Stimulated activated CD4-positive, alpha-beta T cell treated with anti-CD3 and anti-CD28 coated beads, Interleukin-4, amount 100 ng/mL, for 24 hours (primary cell): ENCODE measurements around the gene HFM1.
"Not testable (repeated sequence)": the region's sequence is repeated elsewhere in the genome, so short reads cannot be mapped to it uniquely, and the experiment has no call there.

Experiments used
- DNase-seq: peaks from one replicate; pipeline ENCODE4 v3.0.0-alpha.2; 2020

HFM1 gene

DNA sequence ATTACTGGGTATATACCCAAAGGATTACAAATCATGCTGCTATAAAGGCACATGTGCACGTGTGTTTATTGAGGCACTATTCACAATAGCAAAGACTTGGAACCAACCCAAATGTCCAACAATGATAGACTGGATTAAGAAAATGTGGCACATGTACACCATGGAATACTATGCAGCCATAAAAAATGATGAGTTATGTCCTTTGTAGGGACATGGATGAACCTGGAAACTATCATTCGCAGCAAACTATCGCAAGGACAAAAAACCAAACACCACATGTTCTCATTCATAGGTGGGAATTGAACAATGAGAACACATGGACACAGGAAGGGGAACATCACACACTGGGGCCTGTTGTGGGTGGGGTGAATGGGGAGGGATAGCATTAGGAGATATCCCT, 32.4 kb downstream of the HFM1 start:
- not testable (repeated sequence) for DNase-seq

DNA sequence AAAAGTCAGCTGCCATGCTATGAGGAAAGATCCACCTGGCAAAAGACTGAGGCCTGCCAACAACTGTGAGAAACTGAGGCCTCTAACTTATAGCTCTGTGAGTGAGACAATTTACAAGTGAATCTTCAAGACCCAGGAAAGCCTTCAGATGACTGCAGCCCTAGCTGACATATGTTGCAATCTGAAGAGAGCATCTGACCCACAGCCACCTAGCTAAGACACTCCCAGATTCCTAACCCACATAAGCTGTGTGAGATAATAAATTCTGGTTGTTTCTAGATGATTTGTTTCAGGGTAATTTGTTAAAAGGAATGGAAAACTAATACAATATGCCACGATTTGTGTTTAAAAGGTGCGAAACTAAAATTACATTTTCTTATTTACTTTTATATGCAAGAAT, 55.1 kb downstream of the HFM1 start:
- DNase-seq: no peak

DNA sequence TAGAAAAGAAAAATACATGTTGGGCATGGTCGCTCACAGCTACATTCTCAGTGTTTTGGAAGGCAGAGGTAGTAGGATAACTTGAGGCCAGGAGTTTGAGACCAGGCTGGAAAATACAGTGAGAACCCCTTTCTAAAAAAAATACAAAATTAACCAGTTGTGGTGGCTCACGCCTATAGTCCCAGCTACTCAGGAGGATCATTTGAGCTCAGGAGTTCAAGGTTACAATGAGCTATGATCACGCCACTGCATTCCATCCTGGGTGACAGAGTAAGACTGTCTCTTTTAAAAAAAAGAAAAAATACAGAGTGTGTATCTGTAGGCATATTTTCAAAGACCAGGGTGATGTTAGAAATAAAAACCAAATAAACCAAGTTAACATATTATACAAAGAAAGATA, 57.8 kb downstream of the HFM1 start:
- DNase-seq: no peak

DNA sequence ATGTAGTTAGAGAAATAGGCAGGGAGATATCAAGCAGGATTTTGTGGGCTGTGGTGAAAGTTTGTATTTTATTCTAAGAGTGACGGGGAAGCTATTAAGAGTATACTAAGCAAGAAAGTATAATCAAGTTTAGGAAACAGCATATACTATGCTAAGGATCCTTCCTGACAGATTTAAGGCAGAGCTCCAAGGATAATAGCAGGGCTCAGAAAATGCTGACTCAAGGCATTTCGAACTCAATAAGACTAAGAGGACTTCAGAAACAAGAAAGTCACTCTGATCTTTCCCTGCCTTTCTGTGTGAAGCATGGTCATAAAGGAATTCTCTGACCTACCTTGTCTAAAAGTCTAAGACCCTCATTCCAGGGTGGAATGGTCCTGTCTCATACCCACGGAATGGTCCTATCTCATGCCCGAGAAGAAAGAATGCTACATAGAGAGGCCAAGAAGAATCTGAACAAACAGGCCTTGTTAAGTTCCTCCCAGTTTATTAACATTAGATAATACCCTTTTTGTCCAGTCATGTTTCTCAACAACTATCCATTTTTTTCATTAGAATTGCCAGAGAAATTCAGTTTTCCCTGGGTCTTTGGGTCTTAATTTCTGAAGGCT, 59.1 kb downstream of the HFM1 start:
- DNase-seq: no peak

- no peak for DNase-seq
Measured at GRCh38 chr1:91338501-91338900, 66.1 kb downstream of the HFM1 start.

- no peak for DNase-seq
Measured at GRCh38 chr1:91335603-91336002, 69.0 kb downstream of the HFM1 start.

GRCh38 chr1:91334856-91335255, 69.8 kb downstream of the HFM1 start:
- no peak for DNase-seq

- no peak for DNase-seq
Measured at GRCh38 chr1:91325456-91325855, 79.2 kb downstream of the HFM1 start.

DNA sequence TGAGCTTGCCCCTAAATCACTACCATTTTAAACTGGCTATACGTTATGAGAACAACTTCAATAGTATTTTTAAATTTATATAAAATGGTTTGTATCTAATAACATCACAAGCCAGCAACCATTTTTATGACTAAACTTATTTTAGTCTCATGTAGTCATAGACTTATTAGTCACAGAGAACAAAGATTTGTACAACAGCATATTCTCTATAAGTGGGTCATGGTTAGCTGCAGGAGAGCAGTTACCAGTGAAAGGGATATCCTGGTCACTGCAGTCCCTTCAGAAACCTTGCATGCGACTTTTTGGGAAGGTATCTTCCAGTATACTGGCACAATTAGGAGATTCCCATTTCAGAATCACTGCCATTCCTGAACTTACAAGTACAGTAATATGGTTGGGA, 90.0 kb downstream of the HFM1 start:
- no peak for DNase-seq

GRCh38 chr1:91311672-91312071, 93.0 kb downstream of the HFM1 start:
- no peak for DNase-seq

DNA sequence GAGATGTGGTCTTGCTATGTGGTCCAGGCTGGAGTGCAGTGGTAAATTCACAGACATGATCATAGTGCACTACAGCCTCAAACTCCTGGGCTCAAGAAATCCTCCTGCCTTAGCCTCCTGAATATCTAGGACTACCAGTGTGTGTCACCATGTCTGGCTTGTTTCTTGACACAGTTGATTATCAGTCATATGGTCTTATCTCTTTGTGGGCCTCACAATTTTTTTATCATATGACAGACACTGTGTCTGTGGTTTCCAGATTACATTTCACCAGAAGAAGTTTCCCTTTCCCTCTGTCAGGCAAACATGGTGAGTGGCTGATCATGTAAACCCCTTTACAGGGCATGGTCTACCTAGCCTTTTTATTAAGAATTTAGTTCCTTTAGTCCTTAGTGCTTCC, 96.1 kb downstream of the HFM1 start:
- no peak for DNase-seq

GRCh38 chr1:91307784-91308409, 96.7 kb downstream of the HFM1 start:
- DNase-seq: no peak

GRCh38 chr1:91303165-91303564, 101.5 kb downstream of the HFM1 start:
- no peak for DNase-seq

DNA sequence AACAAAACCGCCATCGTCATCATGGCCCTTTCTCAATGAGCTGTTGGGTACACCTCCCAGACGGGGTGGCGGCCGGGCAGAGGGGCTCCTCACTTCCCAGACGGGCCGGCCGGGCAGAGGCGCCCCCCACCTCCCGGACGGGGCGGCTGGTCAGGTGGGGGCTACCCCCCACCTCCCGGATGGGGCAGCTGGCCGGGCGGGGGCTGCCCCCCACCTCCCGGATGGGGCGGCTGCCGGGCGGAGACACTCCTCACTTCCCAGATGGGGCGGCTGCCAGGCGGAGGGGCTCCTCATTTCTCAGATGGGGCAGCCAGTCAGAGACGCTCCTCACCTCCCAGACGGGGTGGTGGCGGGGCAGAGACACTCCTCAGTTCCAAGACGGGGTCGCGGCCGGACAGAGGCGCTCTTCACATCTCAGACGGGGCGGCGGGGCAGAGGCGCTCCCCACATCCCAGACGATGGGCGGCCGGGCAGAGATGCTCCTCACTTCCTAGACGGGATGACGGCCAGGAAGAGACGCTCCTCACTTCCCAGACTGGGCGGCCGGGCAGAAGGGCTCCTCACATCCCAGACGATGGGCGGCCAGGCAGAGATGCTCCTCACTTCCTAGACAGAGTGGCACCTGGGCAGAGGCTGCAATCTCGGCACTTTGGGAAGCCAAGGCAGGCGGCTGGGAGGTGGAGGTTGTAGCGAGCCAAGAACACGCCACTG, 115.6 kb downstream of the HFM1 start:
- DNase-seq: not testable (repeated sequence)

GRCh38 chr1:91286962-91287317, 117.7 kb downstream of the HFM1 start:
- DNase-seq: not testable (repeated sequence)

DNA sequence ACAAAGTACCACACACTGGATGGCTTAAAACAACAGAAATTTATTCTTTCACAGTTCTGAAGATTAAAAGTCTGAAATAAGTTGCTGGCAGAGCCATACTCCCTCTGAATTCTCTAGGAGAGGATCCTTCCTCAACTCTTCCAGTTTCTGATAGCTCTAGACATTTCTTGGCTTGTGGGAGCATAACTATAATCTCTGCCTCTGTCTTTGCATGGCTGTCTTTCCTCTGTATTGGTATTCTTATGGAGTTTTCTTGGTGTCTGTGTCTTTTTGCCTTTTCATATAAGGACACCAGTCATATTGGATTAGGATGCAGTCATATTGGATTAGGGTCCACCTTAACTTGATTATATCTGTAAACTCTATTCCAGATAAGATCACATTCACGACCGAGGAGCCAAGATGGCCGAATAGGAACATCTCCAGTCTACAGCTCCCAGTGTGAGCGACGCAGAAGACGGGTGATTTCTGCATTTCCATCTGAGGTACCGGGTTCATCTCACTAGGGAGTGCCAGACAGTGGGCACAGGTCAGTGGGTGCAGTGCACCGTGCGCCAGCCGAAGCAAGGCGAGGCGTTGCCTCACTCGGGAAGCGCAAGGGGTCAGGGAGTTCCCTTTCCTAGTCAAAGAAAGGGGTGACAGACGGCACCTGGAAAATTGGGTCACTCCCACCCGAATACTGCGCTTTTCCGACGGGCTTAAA, 118.2 kb downstream of the HFM1 start:
- not testable (repeated sequence) for DNase-seq

- no peak for DNase-seq
Measured at GRCh38 chr1:91283421-91283726, 121.3 kb downstream of the HFM1 start.

DNA sequence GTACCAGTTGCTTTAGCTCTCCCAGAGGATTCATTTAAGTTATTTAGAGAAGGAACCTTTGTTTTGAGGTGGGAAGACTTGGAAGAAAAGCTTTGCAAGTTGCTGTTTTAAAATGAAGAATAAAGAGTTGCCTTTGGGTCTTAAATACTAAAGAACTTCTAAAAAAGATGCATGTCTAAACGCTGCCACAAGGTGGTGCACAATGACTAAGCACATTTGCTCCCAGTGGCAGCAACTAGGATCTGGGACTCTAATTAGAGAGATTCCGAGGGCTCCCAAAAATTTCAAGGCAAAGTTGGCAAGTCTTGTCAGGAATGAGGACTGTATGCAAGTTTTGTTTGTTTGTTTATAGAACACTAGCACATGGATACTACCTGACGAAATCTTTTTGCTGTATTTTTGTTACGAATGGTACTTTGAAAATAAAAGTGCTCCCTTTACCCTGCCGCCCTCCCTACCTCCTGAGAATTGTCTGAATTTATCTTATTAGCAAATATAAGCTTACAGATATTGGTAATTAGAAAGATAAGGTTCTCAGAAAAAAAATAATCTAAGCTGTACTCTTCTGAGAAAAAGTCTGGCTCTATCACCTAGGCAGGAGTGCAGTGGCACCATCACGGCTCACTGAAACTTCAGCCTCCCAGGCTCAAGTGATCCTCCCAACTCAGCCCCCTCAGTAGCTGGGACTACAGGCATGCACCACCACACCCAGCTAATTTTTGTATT, 121.8 kb downstream of the HFM1 start:
- peak; percentile 55 for DNase-seq

- DNase-seq: no peak
Measured at GRCh38 chr1:91281782-91282181, 122.9 kb downstream of the HFM1 start.

- no peak for DNase-seq
Measured at GRCh38 chr1:91278754-91279153, 125.9 kb downstream of the HFM1 start.

- no peak for DNase-seq
Measured at GRCh38 chr1:91273875-91274274, 130.8 kb downstream of the HFM1 start.

DNA sequence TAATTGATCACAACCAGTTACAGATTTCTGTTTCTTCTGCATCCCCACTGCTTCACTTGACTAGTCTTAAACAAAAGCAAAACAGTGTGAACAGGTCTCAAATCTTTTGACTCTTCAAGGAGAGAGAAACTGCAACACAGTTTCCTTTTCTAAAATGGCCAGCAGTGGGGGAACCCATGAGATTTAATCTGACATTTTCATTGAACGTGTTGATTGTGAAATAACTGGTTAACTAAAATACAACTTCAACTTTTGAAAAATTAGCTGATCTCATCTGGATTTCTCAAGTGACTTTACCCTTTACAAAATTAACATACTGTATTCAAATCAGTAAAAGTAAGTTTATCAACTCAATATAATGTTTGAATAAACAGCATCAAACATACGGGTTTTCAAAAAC, 143.0 kb downstream of the HFM1 start:
- no peak for DNase-seq

DNA sequence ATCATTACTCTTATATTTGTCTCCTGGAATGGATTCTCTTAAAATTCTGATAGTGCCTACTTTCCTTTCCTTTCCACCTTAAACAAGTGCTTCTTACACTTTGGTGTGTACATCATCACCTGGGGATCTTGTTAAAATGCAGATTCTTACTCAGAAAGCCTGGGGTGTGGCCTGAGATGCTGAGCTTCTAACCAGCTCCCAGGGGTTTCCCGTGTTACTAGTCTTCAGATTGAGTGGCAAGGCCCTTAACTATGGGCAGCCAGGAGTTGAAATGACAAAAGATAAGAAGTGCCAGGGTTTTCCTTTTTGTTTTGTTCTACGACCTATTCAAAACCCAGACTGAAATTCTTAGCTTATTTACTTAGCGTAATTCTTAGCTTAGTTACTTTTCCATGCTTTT, 159.2 kb downstream of the HFM1 start:
- DNase-seq: no peak
